HG02610 (cell line): Measurements from ENCODE around the gene JAKMIP3.

Source experiments
- ATAC-seq: cut with Tn5 transposase; IDR thresholded peaks from one replicate; pipeline ENCODE4 v1.9.1; 2021; ENCODE audit warnings: mild to moderate bottlenecking, moderate library complexity; ENCODE audit not compliant: unreplicated experiment

The JAKMIP3 gene

GRCh38 chr10:132097609-132098377 is 32.0 kb downstream of the JAKMIP3 start:
- no peak for ATAC-seq

GRCh38 chr10:132098539-132099388 is 33.0 kb downstream of the JAKMIP3 start:
- no peak for ATAC-seq

DNA sequence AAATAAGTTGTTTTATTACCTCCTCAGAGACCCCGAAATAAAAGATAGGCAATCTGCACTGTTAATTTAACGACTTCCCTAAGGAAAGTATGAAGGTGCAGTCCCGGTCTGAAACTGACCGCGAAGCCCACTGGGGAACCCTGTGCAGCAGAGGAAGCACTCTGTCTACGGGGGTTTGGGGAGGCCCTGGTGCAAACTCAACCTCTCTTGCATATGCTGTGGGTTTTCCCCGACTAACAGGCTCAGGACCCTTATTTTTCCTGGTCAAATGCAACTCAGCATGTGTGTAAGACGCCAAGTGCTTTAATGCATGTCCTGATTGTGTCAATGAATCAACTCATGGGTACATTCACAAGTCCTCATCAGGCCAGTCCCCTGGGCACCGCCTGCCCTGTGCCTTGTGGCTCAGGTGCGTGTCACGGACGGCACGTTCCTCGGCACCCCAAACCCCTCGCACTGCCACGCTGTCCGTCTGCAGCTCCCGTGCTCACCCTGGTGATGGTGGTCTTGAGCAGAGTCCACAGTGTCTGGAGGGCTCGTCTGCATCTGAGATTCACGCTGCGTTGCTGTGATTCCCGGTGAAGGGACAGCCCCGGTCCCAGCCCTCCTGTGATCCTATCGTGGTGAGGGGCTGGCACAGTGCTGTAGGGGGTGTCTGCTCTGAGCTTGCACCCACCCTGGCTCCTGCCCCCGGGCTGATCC is 33.8 kb downstream of the JAKMIP3 start:
- ATAC-seq, result no peak

- no peak for ATAC-seq
These were observed 34.3 kb downstream of the JAKMIP3 start for GRCh38 chr10:132100091-132100481.

GRCh38 chr10:132100556-132101349 is 35.0 kb downstream of the JAKMIP3 start:
- ATAC-seq, result no peak

DNA sequence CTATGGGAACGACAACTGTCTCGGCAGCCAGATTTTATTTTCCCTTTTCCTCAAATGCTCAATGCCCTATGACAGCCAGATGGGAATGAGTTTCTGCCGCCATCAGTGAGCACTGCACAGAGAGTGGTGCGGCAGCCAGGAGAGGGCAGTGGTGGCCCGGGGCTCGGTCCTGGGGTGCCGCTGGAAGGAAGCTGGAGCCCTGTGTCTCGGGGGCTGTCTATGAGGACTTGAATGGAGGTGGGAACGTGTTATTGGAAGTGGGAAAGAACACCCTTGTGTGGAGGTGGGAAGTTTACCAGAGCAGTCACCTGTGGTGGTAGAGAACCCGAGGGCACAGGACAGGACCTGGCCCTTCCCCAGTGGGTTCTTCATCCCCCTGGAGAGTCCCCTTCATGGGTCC is 35.8 kb downstream of the JAKMIP3 start:
- no peak for ATAC-seq

- ATAC-seq, result no peak
These were observed 36.4 kb downstream of the JAKMIP3 start for GRCh38 chr10:132102071-132102716.

DNA sequence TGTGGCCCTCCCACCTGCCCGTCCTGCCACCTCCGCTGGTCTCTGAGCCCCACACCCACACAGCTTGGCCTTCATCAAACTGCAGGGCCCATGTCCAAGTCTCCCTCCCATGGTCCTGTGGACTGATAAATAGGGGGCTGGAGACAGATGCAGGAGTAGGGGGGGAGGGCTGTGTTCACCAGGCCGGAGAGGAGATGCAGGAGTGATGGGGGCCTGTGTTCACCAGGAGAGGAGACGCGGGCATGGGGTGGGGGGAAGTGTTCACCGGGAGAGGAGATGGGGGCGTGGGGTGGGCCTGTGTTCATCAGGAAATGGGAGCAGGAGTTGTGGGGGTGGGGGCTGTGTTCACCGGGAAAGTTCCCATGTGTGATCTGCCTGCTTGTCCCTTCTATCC is 37.0 kb downstream of the JAKMIP3 start:
- no peak for ATAC-seq

- ATAC-seq, result no peak
These were observed 37.6 kb downstream of the JAKMIP3 start for GRCh38 chr10:132103116-132103910.

GRCh38 chr10:132104062-132104461 is 38.3 kb downstream of the JAKMIP3 start:
- no peak for ATAC-seq

- ATAC-seq, result no peak
These were observed 38.9 kb downstream of the JAKMIP3 start for GRCh38 chr10:132104471-132105301.

DNA sequence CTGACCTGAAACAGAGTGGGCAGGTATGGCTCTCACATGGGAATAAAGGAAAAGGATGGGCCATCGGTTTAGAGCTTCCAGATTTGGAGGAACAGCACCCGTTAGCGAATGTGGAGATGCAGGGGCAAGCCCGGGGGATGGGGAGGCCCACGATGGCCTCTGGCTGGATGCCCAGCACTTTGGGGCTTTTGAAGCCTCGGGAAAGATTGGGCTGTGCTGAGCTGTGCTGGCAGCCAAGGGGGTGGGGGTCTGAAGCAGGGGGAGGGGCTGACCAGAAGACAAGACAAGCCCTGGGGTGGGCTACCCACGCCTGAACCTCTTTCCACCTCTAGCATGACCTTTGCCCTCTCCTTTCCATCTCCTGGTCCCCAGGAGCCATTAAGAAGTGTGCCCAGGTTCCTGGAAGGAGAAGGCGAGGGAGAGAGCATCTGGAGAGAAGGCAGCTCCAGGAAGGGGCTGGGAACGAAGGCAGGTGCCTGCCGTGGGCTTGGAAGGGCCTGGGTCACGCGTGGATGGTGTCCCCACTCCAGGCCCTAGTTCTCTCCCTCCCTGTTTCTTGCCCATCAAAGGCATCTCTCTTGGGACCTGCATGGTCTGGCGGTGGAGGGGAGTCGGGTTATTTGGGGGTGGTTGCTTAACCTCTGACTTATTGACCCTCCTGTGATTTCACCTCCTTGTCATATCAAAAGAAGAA is 39.7 kb downstream of the JAKMIP3 start:
- no peak for ATAC-seq

DNA sequence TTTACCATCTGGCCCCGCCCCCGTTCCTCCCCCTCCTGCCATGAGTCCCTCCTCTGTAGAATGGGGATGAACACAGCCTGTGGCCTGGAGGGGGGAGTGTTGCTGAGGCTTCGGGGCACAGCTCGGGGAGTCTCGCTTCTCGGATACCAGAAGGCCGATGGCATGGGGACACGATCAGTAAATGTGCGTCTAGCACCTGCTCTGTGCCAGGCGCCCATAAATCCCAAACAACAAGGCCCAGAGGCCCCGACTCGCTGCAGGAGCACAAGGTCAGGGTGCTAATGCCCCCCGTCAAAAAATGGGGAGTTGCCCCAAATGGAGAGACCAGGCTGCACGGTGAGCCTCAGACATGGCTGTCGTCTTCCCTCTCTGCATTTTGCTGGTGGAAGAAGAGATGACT is 40.7 kb downstream of the JAKMIP3 start:
- no peak for ATAC-seq

- no peak for ATAC-seq
These were observed 41.6 kb downstream of the JAKMIP3 start for GRCh38 chr10:132107186-132107948.

GRCh38 chr10:132107949-132108877 is 42.5 kb downstream of the JAKMIP3 start:
- ATAC-seq, result no peak
